CD8-positive, alpha-beta memory T cell (primary cell): ENCODE results near the gene ST6GALNAC2. TPM values are rescaled to one million over a fixed set of nuclear protein-coding genes. Genes with fewer than 3 reads are reported as not detected.

Experiments used
- CTCF ChIA-PET: fragments of 350-600 bp; sonication (Branson Sonifier 250); formaldehyde crosslinking; loops from one replicate; lab custom pipeline; 2021; ENCODE audit warnings: antibody characterized with exemption; lab: Charles Lee
- POLR2A ChIA-PET: fragments of 350-600 bp; sonication (Branson Sonifier 250); formaldehyde crosslinking; loops from one replicate; lab custom pipeline; 2021; ENCODE audit warnings: antibody characterized with exemption; lab: Charles Lee
- DNase-seq, 5 donors: peaks; one replicate each; pipeline versions ENCODE4 v3.0.0 to v3.0.0-alpha.2; 2020 to 2022; ENCODE audit warnings: mixed read lengths in 1 of 5
- H3K27ac ChIP-seq: one replicate; pipeline ENCODE4 v1.7.0; 2013; ENCODE audit warnings: low read depth, mild to moderate bottlenecking, low read length, moderate library complexity
- H3K27me3 ChIP-seq: 2 replicates; pipeline ENCODE4 v1.7.0; 2013; ENCODE audit warnings: low read length, mild to moderate bottlenecking; ENCODE audit not compliant: insufficient read depth, poor library complexity, severe bottlenecking
- H3K36me3 ChIP-seq: 2 replicates; pipeline ENCODE4 v1.7.0; 2013; ENCODE audit warnings: mild to moderate bottlenecking, low read length, moderate library complexity; ENCODE audit not compliant: insufficient read depth
- H3K4me1 ChIP-seq: 2 replicates; pipeline ENCODE4 v1.7.0; 2013; ENCODE audit warnings: mild to moderate bottlenecking, low read length, moderate library complexity; ENCODE audit not compliant: insufficient read depth
- H3K4me3 ChIP-seq: 2 replicates; pipeline ENCODE4 v1.7.0; 2013; ENCODE audit warnings: mild to moderate bottlenecking, low read length
- H3K9me3 ChIP-seq: 2 replicates; pipeline ENCODE4 v1.7.0; 2013; ENCODE audit warnings: mild to moderate bottlenecking, low read length
- H3K27ac Mint-ChIP-seq, 8 donors: one replicate each; pipeline ENCODE4 v1.8.0; 2020 to 2021; ENCODE audit warnings: mixed read lengths in 8 of 8, mild to moderate bottlenecking in 6 of 8, inconsistent platforms in 3 of 8, moderate library complexity in 3 of 8
- H3K27me3 Mint-ChIP-seq, 2 donors: one replicate each; pipeline ENCODE4 v1.8.0; 2020 to 2021; ENCODE audit warnings: mixed read lengths in 2 of 2, mild to moderate bottlenecking in 1 of 2, moderate library complexity in 1 of 2
- H3K36me3 Mint-ChIP-seq, 3 donors: one replicate each; pipeline ENCODE4 v1.8.0; 2020 to 2021; ENCODE audit warnings: mixed read lengths in 3 of 3, inconsistent platforms in 1 of 3, mild to moderate bottlenecking in 1 of 3
- H3K4me1 Mint-ChIP-seq, 3 donors: one replicate each; pipeline ENCODE4 v1.8.0; 2020 to 2021; ENCODE audit warnings: mixed read lengths in 3 of 3, inconsistent platforms in 1 of 3, mild to moderate bottlenecking in 1 of 3
- H3K4me3 Mint-ChIP-seq, 7 donors: one replicate each; pipeline ENCODE4 v1.8.0; 2020 to 2021; ENCODE audit warnings: mixed read lengths in 7 of 7, mild to moderate bottlenecking in 6 of 7, moderate library complexity in 4 of 7, inconsistent platforms in 2 of 7
- H3K9me3 Mint-ChIP-seq, 5 donors: one replicate each; pipeline ENCODE4 v1.8.0; 2020 to 2022; ENCODE audit warnings: mixed read lengths in 5 of 5, mild to moderate bottlenecking in 3 of 5, moderate library complexity in 2 of 5, inconsistent platforms in 1 of 5
- polyA plus RNA-seq: library from polyadenylated mRNA; unstranded; fragments of 300-500 nt; fragmentation: Illumina TruSeq; gene quantifications from one replicate; pipeline ENCODE4 v1.2.3, GENCODE V29; 2021
- total RNA-seq, 2 experiments: library from RNA; stranded (reverse); gene quantifications; one replicate each; pipeline ENCODE4 v1.2.3, GENCODE V29; 2021

ST6GALNAC2 gene
- total RNA-seq, result 1 to 10 TPM in 1 of 2 experiments, under 1 TPM in 1; 0.83 to 1.0 TPM
- polyA plus RNA-seq, result 2.9 TPM

GRCh38 chr17:76585649-76586593 is at the start of gene ST6GALNAC2:
Gene ST6GALNAC2, minus strand, starts transcription at chr17:76585860. Its CDS starts 52 bp downstream, at chr17:76585808.
- peak; percentile 18 to 74 (median 41) for DNase-seq
- H3K27ac Mint-ChIP-seq, result peak within 1 kb of the TSS in 2 of 8 donors; percentile 43 to 87
- Histone ChIP-seq H3K36me3 (no peaks in the 10 kb centered on the region), H3K4me1 (peaks cover 10% of the 10 kb centered on the region), H3K4me3 (peak within 1 kb of the TSS; percentile 39), H3K27me3 (peaks cover 16% of the 10 kb centered on the region), H3K27ac (no peak within 1 kb of the TSS), H3K9me3 (no peaks in the 10 kb centered on the region)
- peak within 1 kb of the TSS; percentile 67 to 88 (median 75) for H3K4me3 Mint-ChIP-seq
- peaks cover 0 to 13% (median 2%) of the 10 kb centered on the region in 3 donors for H3K36me3 Mint-ChIP-seq
- peaks cover 43 to 48% of the 10 kb centered on the region in 2 donors for H3K27me3 Mint-ChIP-seq
- POLR2A ChIA-PET, result interaction anchor here (0.8 to 1.5 kb wide), 5 partner anchors 28 to 63 kb away, joined by 3 to 4 read pairs (median 3); no protein-coding TSS in a partner anchor
- CTCF ChIA-PET, result interaction anchor here (0.7 to 3.6 kb wide), 15 partner anchors 9 to 119 kb away, joined by 3 to 22 read pairs (median 4); partner anchors contain the start of gene AANAT
- no peaks in the 10 kb centered on the region for H3K9me3 Mint-ChIP-seq
- peaks cover 0 to 24% (median 9%) of the 10 kb centered on the region in 3 donors for H3K4me1 Mint-ChIP-seq

DNA sequence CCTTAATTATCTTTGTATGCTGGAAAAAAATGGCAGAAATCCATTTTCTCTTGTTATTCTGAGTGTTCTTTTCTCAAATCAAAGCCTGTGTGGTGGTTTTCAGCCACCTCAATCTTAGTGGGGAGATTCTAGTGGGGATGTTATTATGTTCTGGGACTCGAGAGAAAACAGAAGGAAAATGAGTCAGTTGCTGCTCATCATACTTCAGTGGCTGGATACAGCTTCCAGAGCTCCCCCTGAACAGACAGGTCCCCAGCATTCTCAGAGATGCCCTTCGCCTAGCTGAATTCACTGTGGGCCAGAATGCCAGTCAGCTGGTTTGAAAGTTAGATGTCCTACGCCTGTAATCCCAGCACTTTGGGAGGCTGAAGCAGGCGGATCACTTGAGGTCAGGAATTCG is 49.4 kb upstream of the ST6GALNAC2 start:
- no peak overlapping the region for H3K27ac ChIP-seq
- CTCF ChIA-PET, result interaction anchor here (3.2 kb wide), 1 partner anchor 11 kb away, joined by 11 read pairs; no protein-coding TSS in a partner anchor
- H3K4me1 Mint-ChIP-seq, result peaks cover 0 to 9% (median 0%) of the 10 kb centered on the region in 3 donors

GRCh38 chr17:76633628-76634328 is 48.1 kb upstream of the ST6GALNAC2 start:
- H3K27ac ChIP-seq, result no peak overlapping the region
- H3K36me3 ChIP-seq, result no peaks in the 10 kb centered on the region
- H3K27me3 Mint-ChIP-seq, result peaks cover 7 to 20% of the 10 kb centered on the region in 2 donors
- H3K27ac Mint-ChIP-seq, result no peak overlapping the region
- H3K9me3 Mint-ChIP-seq, result no peaks in the 10 kb centered on the region
- no peaks in the 10 kb centered on the region for H3K9me3 ChIP-seq
- peaks cover 0 to 9% (median 0%) of the 10 kb centered on the region in 3 donors for H3K4me1 Mint-ChIP-seq
- no peaks in the 10 kb centered on the region for H3K27me3 ChIP-seq
- POLR2A ChIA-PET, result no interaction called here
- CTCF ChIA-PET, result interaction anchor here (3.2 kb wide), 1 partner anchor 9 kb away, joined by 11 read pairs; no protein-coding TSS in a partner anchor
- H3K4me1 ChIP-seq, result no peaks in the 10 kb centered on the region
- H3K4me3 ChIP-seq, result no peak overlapping the region
- H3K4me3 Mint-ChIP-seq, result no peak overlapping the region
- no peak for DNase-seq
- peaks cover 0 to 3% (median 0%) of the 10 kb centered on the region in 3 donors for H3K36me3 Mint-ChIP-seq

More for the DNA sequence above, 49.4 kb upstream of the ST6GALNAC2 start:
- H3K27me3 ChIP-seq, result no peaks in the 10 kb centered on the region
- POLR2A ChIA-PET, result no interaction called here
- no peaks in the 10 kb centered on the region for H3K4me1 ChIP-seq
- Mint-ChIP-seq H3K36me3 (peaks cover 0 to 3% (median 0%) of the 10 kb centered on the region in 3 donors), H3K4me3 (no peak overlapping the region), H3K9me3 (no peaks in the 10 kb centered on the region), H3K27ac (no peak overlapping the region), H3K27me3 (peaks cover 3 to 20% of the 10 kb centered on the region in 2 donors)
- H3K36me3 ChIP-seq, result no peaks in the 10 kb centered on the region
- H3K4me3 ChIP-seq, result no peak overlapping the region
- DNase-seq, result no peak
- no peaks in the 10 kb centered on the region for H3K9me3 ChIP-seq

DNA sequence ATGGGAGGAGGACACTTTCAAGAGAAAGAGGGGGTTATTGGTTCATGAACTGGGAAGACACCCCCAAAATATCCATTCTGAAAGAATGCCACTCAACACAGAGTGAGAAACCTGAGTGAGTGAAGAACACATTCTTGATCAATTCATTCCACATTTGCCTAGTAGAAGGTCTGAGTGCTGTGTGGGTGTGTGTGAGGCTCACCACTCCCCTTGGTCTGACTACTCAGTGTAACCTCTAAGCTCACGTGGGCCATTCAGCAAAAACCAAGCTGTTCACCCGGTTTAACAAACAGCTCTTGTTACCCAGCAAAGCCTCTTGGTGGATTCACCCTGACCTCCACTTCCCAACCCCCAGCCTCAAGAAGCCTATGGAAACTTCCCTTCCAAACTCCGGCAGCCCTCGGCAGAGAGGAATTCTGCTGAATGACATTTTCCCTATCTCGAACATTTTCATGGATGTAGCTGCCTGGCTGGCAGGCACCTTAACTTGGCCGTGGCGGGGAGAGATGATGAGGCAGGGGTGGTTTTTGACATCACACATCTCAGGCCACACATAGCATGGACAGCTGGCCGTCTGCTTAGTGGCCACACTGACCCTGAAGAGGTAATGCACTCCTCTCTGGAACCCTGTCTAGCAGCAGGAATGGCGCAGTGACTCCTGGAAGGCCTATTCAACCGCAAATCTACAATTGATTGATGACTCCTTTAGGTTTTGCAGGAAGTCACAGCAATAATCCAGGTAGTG is 46.3 kb upstream of the ST6GALNAC2 start:
- no peak overlapping the region for H3K27ac ChIP-seq
- peaks cover 0 to 9% (median 0%) of the 10 kb centered on the region in 3 donors for H3K4me1 Mint-ChIP-seq
- no peaks in the 10 kb centered on the region for H3K4me1 ChIP-seq
- no peaks in the 10 kb centered on the region for H3K27me3 ChIP-seq
- no peaks in the 10 kb centered on the region for H3K9me3 Mint-ChIP-seq
- H3K27ac Mint-ChIP-seq, result peak overlapping the region in 2 of 8 donors; percentile 44 to 54
- H3K9me3 ChIP-seq, result no peaks in the 10 kb centered on the region
- DNase-seq, result peak in 1 of 5 donors; percentile 28
- H3K27me3 Mint-ChIP-seq, result peaks cover 7 to 16% of the 10 kb centered on the region in 2 donors
- POLR2A ChIA-PET, result no interaction called here
- H3K4me3 ChIP-seq, result no peak overlapping the region
- CTCF ChIA-PET, result interaction anchor here (3.2 kb wide), 1 partner anchor 8 kb away, joined by 11 read pairs; no protein-coding TSS in a partner anchor
- H3K36me3 Mint-ChIP-seq, result peaks cover 0 to 3% (median 0%) of the 10 kb centered on the region in 3 donors
- H3K4me3 Mint-ChIP-seq, result peak overlapping the region in 1 of 7 donors; percentile 44
- no peaks in the 10 kb centered on the region for H3K36me3 ChIP-seq

DNA sequence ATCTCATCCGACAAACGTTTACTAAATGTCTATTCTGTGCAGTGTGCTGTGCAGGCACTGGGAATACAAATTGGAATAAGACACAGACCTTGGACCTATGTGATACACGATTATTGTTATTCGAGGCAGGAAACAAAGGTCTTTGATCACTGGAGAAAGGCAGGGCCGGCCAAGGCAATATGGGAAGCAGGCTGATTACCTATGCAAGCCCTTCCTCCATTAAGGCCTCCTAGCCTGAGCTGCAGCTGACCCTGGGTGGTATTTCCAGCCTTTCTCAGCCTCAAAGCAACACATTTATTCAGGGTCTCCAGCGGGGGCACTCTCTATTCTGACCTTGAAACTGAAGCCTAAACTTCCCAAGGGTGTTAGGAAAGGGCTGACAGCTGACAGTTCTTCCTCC is 44.5 kb upstream of the ST6GALNAC2 start:
- Histone ChIP-seq H3K4me3 (no peak overlapping the region), H3K36me3 (no peaks in the 10 kb centered on the region), H3K4me1 (no peaks in the 10 kb centered on the region), H3K9me3 (no peaks in the 10 kb centered on the region), H3K27ac (no peak overlapping the region), H3K27me3 (no peaks in the 10 kb centered on the region)
- H3K27me3 Mint-ChIP-seq, result peaks cover 8 to 16% of the 10 kb centered on the region in 2 donors
- H3K27ac Mint-ChIP-seq, result no peak overlapping the region
- no peak for DNase-seq
- peaks cover 0 to 9% (median 0%) of the 10 kb centered on the region in 3 donors for H3K4me1 Mint-ChIP-seq
- ChIA-PET CTCF (interaction anchor here (1.5 kb wide), 1 partner anchor 44 kb away, joined by 4 read pairs; the partner anchor contains the start of gene ST6GALNAC2), POLR2A (no interaction called here)
- peaks cover 0 to 3% (median 0%) of the 10 kb centered on the region in 3 donors for H3K36me3 Mint-ChIP-seq
- no peaks in the 10 kb centered on the region for H3K9me3 Mint-ChIP-seq
- H3K4me3 Mint-ChIP-seq, result no peak overlapping the region

DNA sequence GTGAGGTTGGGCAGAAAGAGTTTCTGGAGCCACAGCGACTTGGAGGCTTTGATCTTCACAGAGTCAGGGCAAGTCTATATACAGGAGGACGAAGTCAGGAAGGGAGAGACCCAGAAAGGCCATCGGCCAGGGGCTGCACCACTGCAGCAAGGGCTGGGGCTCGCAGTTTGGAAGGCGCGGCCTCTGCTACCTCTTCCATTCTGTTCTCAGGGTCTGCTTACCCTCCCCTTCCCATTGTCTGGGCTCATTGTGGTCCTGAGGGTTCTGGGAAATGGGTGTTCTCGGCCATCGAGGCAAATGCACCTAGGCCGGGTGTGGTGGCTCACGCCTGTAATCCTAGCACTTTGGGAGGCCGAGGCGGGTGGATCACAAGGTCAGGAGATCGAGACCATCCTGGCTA is 41.9 kb upstream of the ST6GALNAC2 start:
- CTCF ChIA-PET, result no interaction called here
- peaks cover 0 to 12% (median 6%) of the 10 kb centered on the region in 3 donors for H3K4me1 Mint-ChIP-seq
- DNase-seq, result no peak

DNA sequence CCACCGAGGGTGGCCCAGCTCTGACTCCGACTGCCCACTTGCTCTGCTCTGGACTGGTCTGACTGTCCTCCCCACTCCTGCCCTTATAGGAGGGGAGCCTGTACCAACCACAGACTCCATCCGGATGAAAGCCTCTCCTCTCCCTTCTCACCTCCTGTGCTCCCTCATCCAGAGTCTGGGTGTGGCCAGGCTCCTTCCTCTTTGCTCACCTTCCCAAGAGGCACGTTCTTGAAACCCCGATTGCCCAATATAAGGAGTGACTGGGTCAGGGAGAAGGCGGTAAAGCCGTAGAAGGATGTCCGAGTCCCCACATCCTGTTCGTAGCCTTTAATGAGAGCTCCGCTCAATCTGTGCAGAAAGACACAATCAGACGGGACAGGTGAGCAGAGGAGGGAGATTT is 40.8 kb upstream of the ST6GALNAC2 start:
- Histone ChIP-seq H3K36me3 (no peaks in the 10 kb centered on the region), H3K4me3 (no peak overlapping the region), H3K9me3 (no peaks in the 10 kb centered on the region), H3K27me3 (no peaks in the 10 kb centered on the region), H3K4me1 (peaks cover 3% of the 10 kb centered on the region), H3K27ac (no peak overlapping the region)
- peaks cover 5 to 15% of the 10 kb centered on the region in 2 donors for H3K27me3 Mint-ChIP-seq
- no peaks in the 10 kb centered on the region for H3K9me3 Mint-ChIP-seq
- no peak overlapping the region for H3K4me3 Mint-ChIP-seq
- no peaks in the 10 kb centered on the region for H3K36me3 Mint-ChIP-seq
- ChIA-PET POLR2A (no interaction called here), CTCF (interaction anchor here (0.9 to 7.0 kb wide), 4 partner anchors 9 to 228 kb away, joined by 3 to 90 read pairs (median 3); no protein-coding TSS in a partner anchor)
- H3K27ac Mint-ChIP-seq, result peak overlapping the region in 1 of 8 donors; percentile 74
- H3K4me1 Mint-ChIP-seq, result peaks cover 0 to 6% (median 4%) of the 10 kb centered on the region in 3 donors
- no peak for DNase-seq

More for the DNA sequence above, 41.9 kb upstream of the ST6GALNAC2 start:
- Histone ChIP-seq H3K9me3 (no peaks in the 10 kb centered on the region), H3K36me3 (no peaks in the 10 kb centered on the region), H3K4me1 (peaks cover 3% of the 10 kb centered on the region), H3K27ac (no peak overlapping the region), H3K27me3 (no peaks in the 10 kb centered on the region), H3K4me3 (no peak overlapping the region)
- Mint-ChIP-seq H3K27ac (no peak overlapping the region), H3K9me3 (no peaks in the 10 kb centered on the region), H3K36me3 (no peaks in the 10 kb centered on the region), H3K27me3 (peaks cover 5 to 15% of the 10 kb centered on the region in 2 donors), H3K4me3 (no peak overlapping the region)
- POLR2A ChIA-PET, result no interaction called here
